Esophagus muscularis mucosa (tissue), 4 donors: Measurements from ENCODE around the gene STON2.

ENCODE experiments used
- EP300 ChIP-seq: sonication (generic); formaldehyde crosslinking; IDR thresholded peaks from one replicate; pipeline ENCODE4 v1.6.1; 2017; ENCODE audit warnings: antibody characterized with exemption
- POLR2A ChIP-seq: fragments of 450-650 bp; IDR thresholded peaks from one replicate; pipeline ENCODE4 v1.6.1; 2017; ENCODE audit warnings: antibody characterized with exemption, moderate library complexity, mild to moderate bottlenecking, low read depth
- POLR2AphosphoS5 ChIP-seq, 2 donors: sonication (generic); formaldehyde crosslinking; IDR thresholded peaks; one replicate each; pipeline ENCODE4 v1.6.1; 2017; ENCODE audit warnings: antibody characterized with exemption in 2 of 2
- TF ChIP-seq, protein P1 (sequence below), 3 experiments: fragments of 200-600 bp in 2 of 3; fragments of 450-650 bp in 1 of 3; sonication (generic) in 2 of 3; IDR thresholded peaks; one replicate each; pipeline ENCODE4 v1.5.1; 2017 to 2019; ENCODE audit warnings: antibody characterized with exemption in 3 of 3, mild to moderate bottlenecking in 2 of 3, moderate library complexity in 1 of 3

GRCh38 chr14:81396113-81396512 is 4.0 kb downstream of the STON2 start:
- no peak for TF ChIP-seq POLR2A
- no peak for TF ChIP-seq POLR2AphosphoS5 (IDR thresholded peaks at IDR 0.05)
- TF ChIP-seq, protein P1, sequence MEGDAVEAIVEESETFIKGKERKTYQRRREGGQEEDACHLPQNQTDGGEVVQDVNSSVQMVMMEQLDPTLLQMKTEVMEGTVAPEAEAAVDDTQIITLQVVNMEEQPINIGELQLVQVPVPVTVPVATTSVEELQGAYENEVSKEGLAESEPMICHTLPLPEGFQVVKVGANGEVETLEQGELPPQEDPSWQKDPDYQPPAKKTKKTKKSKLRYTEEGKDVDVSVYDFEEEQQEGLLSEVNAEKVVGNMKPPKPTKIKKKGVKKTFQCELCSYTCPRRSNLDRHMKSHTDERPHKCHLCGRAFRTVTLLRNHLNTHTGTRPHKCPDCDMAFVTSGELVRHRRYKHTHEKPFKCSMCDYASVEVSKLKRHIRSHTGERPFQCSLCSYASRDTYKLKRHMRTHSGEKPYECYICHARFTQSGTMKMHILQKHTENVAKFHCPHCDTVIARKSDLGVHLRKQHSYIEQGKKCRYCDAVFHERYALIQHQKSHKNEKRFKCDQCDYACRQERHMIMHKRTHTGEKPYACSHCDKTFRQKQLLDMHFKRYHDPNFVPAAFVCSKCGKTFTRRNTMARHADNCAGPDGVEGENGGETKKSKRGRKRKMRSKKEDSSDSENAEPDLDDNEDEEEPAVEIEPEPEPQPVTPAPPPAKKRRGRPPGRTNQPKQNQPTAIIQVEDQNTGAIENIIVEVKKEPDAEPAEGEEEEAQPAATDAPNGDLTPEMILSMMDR (IDR thresholded peaks at IDR 0.05) = no peak
- no peak for TF ChIP-seq EP300
